Fibroblast of skin of back (primary cell): ENCODE measurements around the gene OR2C1.

Source experiments
- DNase-seq: peaks from one replicate; pipeline ENCODE4 v3.0.0-alpha.2; 2013

The OR2C1 gene

DNA sequence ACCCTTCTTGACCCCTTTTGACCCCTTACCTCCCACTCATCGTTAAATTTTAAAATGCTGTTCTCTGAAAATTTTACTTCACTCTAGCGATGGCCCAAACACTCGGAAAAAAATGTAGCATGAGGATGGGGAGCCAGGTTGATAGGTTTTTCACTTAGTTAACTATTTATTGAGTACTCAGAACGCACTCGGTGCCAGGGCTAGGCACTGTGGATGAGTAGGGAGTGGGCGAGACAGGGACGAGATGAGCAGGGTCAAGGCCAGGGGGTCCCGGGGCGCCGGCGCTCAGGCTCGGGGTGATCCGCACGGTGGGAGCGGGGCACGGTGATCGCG, 44.7 kb downstream of the OR2C1 start:
- no peak for DNase-seq

GRCh38 chr16:3400779-3401688, 45.3 kb downstream of the OR2C1 start, which contains the start of the genes ZNF174 and ZSCAN32:
Gene ZNF174, plus strand, starts transcription at chr16:3401215. Its CDS starts 790 bp downstream, at chr16:3402005.
Gene ZSCAN32, minus strand, starts transcription at chr16:3401004. Its CDS starts 3,447 bp downstream, at chr16:3397557.
- peak; percentile 99 for DNase-seq

- peak; percentile 16 for DNase-seq
Observed at GRCh38 chr16:3401719-3402397, 46.2 kb downstream of the OR2C1 start.
